HEK293T (cell line): ENCODE data around the gene MAP7.

Experiments used
- ARNT ChIP-seq: fragments of 450-650 bp; IDR thresholded peaks from 2 replicates; pipeline ENCODE4 v1.6.1; 2017; ENCODE audit warnings: mild to moderate bottlenecking
- BHLHE40 ChIP-seq: fragments of 450-650 bp; IDR thresholded peaks from 2 replicates; pipeline ENCODE4 v1.6.1; 2016; ENCODE audit warnings: mild to moderate bottlenecking, moderate library complexity, borderline replicate concordance
- CTBP1 ChIP-seq: fragments of 450-650 bp; IDR thresholded peaks from 2 replicates; pipeline ENCODE4 v1.6.1; 2016; ENCODE audit warnings: borderline replicate concordance
- FOXM1 ChIP-seq: fragments of 450-650 bp; IDR thresholded peaks from 2 replicates; pipeline ENCODE4 v1.6.1; 2017; ENCODE audit warnings: mild to moderate bottlenecking, borderline replicate concordance
- HDGF ChIP-seq: fragments of 450-650 bp; IDR thresholded peaks from 2 replicates; pipeline ENCODE4 v1.6.1; 2017; ENCODE audit warnings: antibody characterized with exemption, borderline replicate concordance
- LEF1 ChIP-seq: fragments of 450-650 bp; IDR thresholded peaks from 2 replicates; pipeline ENCODE4 v1.6.1; 2017; ENCODE audit warnings: mild to moderate bottlenecking, borderline replicate concordance
- PKNOX1 ChIP-seq: fragments of 450-650 bp; IDR thresholded peaks from 2 replicates; pipeline ENCODE4 v1.6.1; 2016
- SP1 ChIP-seq: fragments of 450-650 bp; IDR thresholded peaks from 2 replicates; pipeline ENCODE4 v1.6.1; 2017
- TARDBP ChIP-seq: fragments of 450-650 bp; IDR thresholded peaks from 2 replicates; pipeline ENCODE4 v1.6.1; 2016

GRCh38 chr6:136338486-136338885, 211.7 kb downstream of the MAP7 start:
- no peak for TF ChIP-seq HDGF
- TF ChIP-seq FOXM1 = no peak
- no peak for TF ChIP-seq BHLHE40
- no peak for TF ChIP-seq LEF1
- TF ChIP-seq ARNT = no peak
- no peak for TF ChIP-seq SP1
- no peak for TF ChIP-seq CTBP1
- TF ChIP-seq TARDBP = no peak
- no peak for TF ChIP-seq PKNOX1
